ENCODE measurements around the gene KCTD1.

The KCTD1 gene

DNA sequence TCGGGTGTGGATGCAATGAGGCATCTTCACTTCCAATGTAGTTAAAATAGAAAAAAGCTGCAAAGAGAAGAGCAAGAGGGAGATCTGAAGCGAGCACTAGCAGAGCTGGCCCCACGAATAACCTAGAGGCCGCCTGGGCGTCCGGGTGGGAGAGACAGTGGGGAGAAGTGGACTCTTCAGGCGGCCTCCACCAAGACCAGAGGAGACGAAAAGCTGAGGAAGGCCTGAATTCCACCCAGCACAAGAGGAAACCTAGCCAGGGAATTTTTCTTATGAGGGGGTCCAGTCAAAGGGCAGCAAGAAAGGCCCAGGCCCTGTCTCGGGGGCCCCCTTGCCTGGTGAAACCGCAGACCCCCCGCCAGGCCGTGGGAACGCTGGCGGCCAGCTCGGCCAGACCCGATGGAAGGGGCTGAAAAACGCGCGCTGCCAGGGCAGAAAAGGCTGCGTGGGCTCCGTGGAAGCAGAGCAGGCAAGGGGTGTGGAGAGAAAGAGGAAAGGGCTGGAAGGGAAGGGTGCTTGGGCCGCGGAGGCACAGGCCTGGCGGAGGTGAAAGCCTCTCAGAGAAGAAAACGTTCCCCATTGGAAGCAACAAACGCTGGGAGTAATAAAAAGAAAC is 69.2 kb downstream of the KCTD1 start:
- H3K4me1 ChIP-seq (ENCODE audit: insufficient read depth, insufficient read length), result no peaks in the 10 kb centered on the region
- no peaks in the 10 kb centered on the region for H3K9me3 ChIP-seq (ENCODE audit: insufficient read depth, low read length)
- H3K9ac ChIP-seq (ENCODE audit: insufficient read length, low read depth), result no peak overlapping the region
- H3K36me3 ChIP-seq (ENCODE audit: insufficient read depth, insufficient read length, low read length), result no peaks in the 10 kb centered on the region
- no peaks in the 10 kb centered on the region for H3K27me3 ChIP-seq (ENCODE audit: insufficient read depth, insufficient read length)
- H3K4me3 ChIP-seq (ENCODE audit: insufficient read length, low read depth), result no peak overlapping the region
- TF ChIP-seq SUZ12 (IDR thresholded peaks at IDR 0.05; ENCODE audit: extremely low read depth, insufficient read depth, insufficient read length), result no peak
- TF ChIP-seq ZNF274 (IDR thresholded peaks at IDR 0.05; ENCODE audit: low read depth, low read length), result no peak
- TF ChIP-seq YY1 (IDR thresholded peaks at IDR 0.05; ENCODE audit: insufficient read depth, insufficient read length), result no peak
- DNase-seq (ENCODE audit: low read depth, low spot score), result no peak

GRCh38 chr18:26477828-26478466 is 70.4 kb downstream of the KCTD1 start:
- Histone ChIP-seq H3K36me3 (ENCODE audit: insufficient read depth, insufficient read length, low read length) (no peaks in the 10 kb centered on the region), H3K27me3 (ENCODE audit: insufficient read depth, insufficient read length) (no peaks in the 10 kb centered on the region), H3K4me3 (ENCODE audit: insufficient read length, low read depth) (no peak overlapping the region), H3K4me1 (ENCODE audit: insufficient read depth, insufficient read length) (no peaks in the 10 kb centered on the region), H3K9ac (ENCODE audit: insufficient read length, low read depth) (no peak overlapping the region), H3K9me3 (ENCODE audit: insufficient read depth, low read length) (no peaks in the 10 kb centered on the region)
- no peak for TF ChIP-seq ZNF274 (IDR thresholded peaks at IDR 0.05; ENCODE audit: low read depth, low read length)
- TF ChIP-seq YY1 (IDR thresholded peaks at IDR 0.05; ENCODE audit: insufficient read depth, insufficient read length), result no peak
- TF ChIP-seq SUZ12 (IDR thresholded peaks at IDR 0.05; ENCODE audit: extremely low read depth, insufficient read depth, insufficient read length), result no peak
- no peak for DNase-seq (ENCODE audit: low read depth, low spot score)

GRCh38 chr18:26476697-26477096 is 71.7 kb downstream of the KCTD1 start:
- Histone ChIP-seq H3K9me3 (ENCODE audit: insufficient read depth, low read length) (no peaks in the 10 kb centered on the region), H3K4me3 (ENCODE audit: insufficient read length, low read depth) (no peak overlapping the region), H3K36me3 (ENCODE audit: insufficient read depth, insufficient read length, low read length) (no peaks in the 10 kb centered on the region), H3K4me1 (ENCODE audit: insufficient read depth, insufficient read length) (no peaks in the 10 kb centered on the region), H3K27me3 (ENCODE audit: insufficient read depth, insufficient read length) (no peaks in the 10 kb centered on the region), H3K9ac (ENCODE audit: insufficient read length, low read depth) (no peak overlapping the region)
- no peak for DNase-seq (ENCODE audit: low read depth, low spot score)
- TF ChIP-seq SUZ12 (IDR thresholded peaks at IDR 0.05; ENCODE audit: extremely low read depth, insufficient read depth, insufficient read length), result no peak

DNA sequence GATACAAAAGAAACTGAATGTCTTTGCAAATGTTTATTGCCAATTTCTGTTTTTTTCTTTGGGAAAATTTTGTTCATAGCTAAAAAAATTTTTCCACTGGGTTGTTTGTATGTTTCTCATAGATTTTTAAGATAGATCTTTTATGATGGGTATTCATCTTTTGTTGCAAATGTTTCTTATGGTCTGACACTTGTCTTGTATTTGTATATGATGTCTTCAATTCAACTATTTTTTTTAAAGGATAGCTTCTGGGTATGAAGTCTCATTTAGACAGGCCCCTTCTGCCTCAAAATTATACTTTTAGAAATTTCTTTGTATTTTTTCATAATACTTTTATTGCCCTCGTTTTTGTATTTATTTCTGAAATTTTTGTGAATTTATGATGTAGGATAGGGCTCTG is 73.8 kb downstream of the KCTD1 start:
- no peaks in the 10 kb centered on the region for H3K27me3 ChIP-seq (ENCODE audit: insufficient read depth, insufficient read length)
- H3K4me3 ChIP-seq (ENCODE audit: insufficient read length, low read depth), result no peak overlapping the region
- no peak overlapping the region for H3K9ac ChIP-seq (ENCODE audit: insufficient read length, low read depth)
- no peaks in the 10 kb centered on the region for H3K4me1 ChIP-seq (ENCODE audit: insufficient read depth, insufficient read length)
- no peak for TF ChIP-seq YY1 (IDR thresholded peaks at IDR 0.05; ENCODE audit: insufficient read depth, insufficient read length)
- TF ChIP-seq SUZ12 (IDR thresholded peaks at IDR 0.05; ENCODE audit: extremely low read depth, insufficient read depth, insufficient read length), result no peak
- no peak for TF ChIP-seq ZNF274 (IDR thresholded peaks at IDR 0.05; ENCODE audit: low read depth, low read length)
- H3K9me3 ChIP-seq (ENCODE audit: insufficient read depth, low read length), result no peaks in the 10 kb centered on the region
- no peaks in the 10 kb centered on the region for H3K36me3 ChIP-seq (ENCODE audit: insufficient read depth, insufficient read length, low read length)
- DNase-seq (ENCODE audit: low read depth, low spot score), result no peak

DNA sequence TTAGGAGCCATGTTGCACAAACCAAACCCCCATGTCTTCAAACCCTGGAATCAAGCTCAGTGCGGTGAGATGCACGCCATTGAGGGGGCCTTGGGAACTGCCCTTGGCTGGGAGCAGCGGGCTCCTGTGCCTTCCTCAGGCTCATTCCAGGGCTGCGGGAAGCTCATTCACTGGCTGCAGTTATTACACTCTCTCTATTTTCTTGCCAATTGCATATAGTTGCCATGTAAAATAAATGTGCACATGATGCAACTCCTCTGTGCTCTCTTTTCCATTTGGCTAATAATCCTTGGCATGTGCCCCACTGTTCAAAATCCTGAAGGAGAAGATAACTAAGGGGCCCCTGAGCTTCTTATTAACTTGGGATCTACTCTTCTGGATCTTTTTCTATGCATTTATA is 74.7 kb downstream of the KCTD1 start:
- H3K36me3 ChIP-seq (ENCODE audit: insufficient read depth, insufficient read length, low read length), result no peaks in the 10 kb centered on the region
- TF ChIP-seq SUZ12 (IDR thresholded peaks at IDR 0.05; ENCODE audit: extremely low read depth, insufficient read depth, insufficient read length) (no peak), YY1 (IDR thresholded peaks at IDR 0.05; ENCODE audit: insufficient read depth, insufficient read length) (no peak), ZNF274 (IDR thresholded peaks at IDR 0.05; ENCODE audit: low read depth, low read length) (no peak)
- no peak overlapping the region for H3K9ac ChIP-seq (ENCODE audit: insufficient read length, low read depth)
- H3K27me3 ChIP-seq (ENCODE audit: insufficient read depth, insufficient read length), result no peaks in the 10 kb centered on the region
- H3K9me3 ChIP-seq (ENCODE audit: insufficient read depth, low read length), result no peaks in the 10 kb centered on the region
- no peaks in the 10 kb centered on the region for H3K4me1 ChIP-seq (ENCODE audit: insufficient read depth, insufficient read length)
- H3K4me3 ChIP-seq (ENCODE audit: insufficient read length, low read depth), result no peak overlapping the region
- DNase-seq (ENCODE audit: low read depth, low spot score), result no peak

DNA sequence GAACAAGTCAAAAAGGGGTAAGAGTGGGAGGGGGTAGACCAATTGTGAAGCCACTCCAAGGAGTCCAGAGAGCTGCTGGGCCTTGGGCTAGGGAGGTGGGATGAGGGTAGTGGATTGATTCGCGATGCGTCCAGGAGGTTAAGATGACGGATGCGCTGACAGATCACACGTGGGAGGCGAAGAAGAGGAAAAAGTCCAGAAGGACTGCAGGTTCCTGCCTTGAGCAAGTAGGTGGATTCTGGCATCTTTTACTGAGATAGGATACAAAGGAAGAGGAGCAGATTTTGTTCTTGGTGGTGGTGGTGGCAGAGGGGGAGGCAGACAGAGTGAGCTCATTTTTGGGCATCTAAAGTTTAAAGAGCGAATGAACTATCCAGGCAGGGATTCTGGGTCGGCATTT is 76.5 kb downstream of the KCTD1 start:
- Histone ChIP-seq H3K9ac (ENCODE audit: insufficient read length, low read depth) (no peak overlapping the region), H3K27me3 (ENCODE audit: insufficient read depth, insufficient read length) (no peaks in the 10 kb centered on the region), H3K4me3 (ENCODE audit: insufficient read length, low read depth) (no peak overlapping the region), H3K36me3 (ENCODE audit: insufficient read depth, insufficient read length, low read length) (no peaks in the 10 kb centered on the region), H3K9me3 (ENCODE audit: insufficient read depth, low read length) (no peaks in the 10 kb centered on the region), H3K4me1 (ENCODE audit: insufficient read depth, insufficient read length) (no peaks in the 10 kb centered on the region)
- no peak for DNase-seq (ENCODE audit: low read depth, low spot score)
- TF ChIP-seq YY1 (IDR thresholded peaks at IDR 0.05; ENCODE audit: insufficient read depth, insufficient read length) (no peak), SUZ12 (IDR thresholded peaks at IDR 0.05; ENCODE audit: extremely low read depth, insufficient read depth, insufficient read length) (no peak), ZNF274 (IDR thresholded peaks at IDR 0.05; ENCODE audit: low read depth, low read length) (no peak)

GRCh38 chr18:26471027-26471426 is 77.3 kb downstream of the KCTD1 start:
- H3K4me3 ChIP-seq (ENCODE audit: insufficient read length, low read depth), result no peak overlapping the region
- H3K36me3 ChIP-seq (ENCODE audit: insufficient read depth, insufficient read length, low read length), result no peaks in the 10 kb centered on the region
- H3K9me3 ChIP-seq (ENCODE audit: insufficient read depth, low read length), result no peaks in the 10 kb centered on the region
- TF ChIP-seq YY1 (IDR thresholded peaks at IDR 0.05; ENCODE audit: insufficient read depth, insufficient read length) (no peak), ZNF274 (IDR thresholded peaks at IDR 0.05; ENCODE audit: low read depth, low read length) (no peak), SUZ12 (IDR thresholded peaks at IDR 0.05; ENCODE audit: extremely low read depth, insufficient read depth, insufficient read length) (no peak)
- no peaks in the 10 kb centered on the region for H3K27me3 ChIP-seq (ENCODE audit: insufficient read depth, insufficient read length)
- no peak overlapping the region for H3K9ac ChIP-seq (ENCODE audit: insufficient read length, low read depth)
- H3K4me1 ChIP-seq (ENCODE audit: insufficient read depth, insufficient read length), result no peaks in the 10 kb centered on the region
- no peak for DNase-seq (ENCODE audit: low read depth, low spot score)
